ENCODE measurements around the gene ACTL7B.
A peak's percentile ranks its signal among the peaks of the same experiment; 100 is the strongest.

ACTL7B gene

GRCh38 chr9:108867829-108868228 is 12.0 kb upstream of the ACTL7B start:
- no peak for DNase-seq

GRCh38 chr9:108867116-108867515 is 11.3 kb upstream of the ACTL7B start:
- no peak for DNase-seq

- no peak for DNase-seq
These were observed 10.2 kb upstream of the ACTL7B start for GRCh38 chr9:108866001-108866420.

- DNase-seq = no peak
These were observed 9.3 kb upstream of the ACTL7B start for GRCh38 chr9:108865037-108865436.

- no peak for DNase-seq
These were observed 8.7 kb upstream of the ACTL7B start for GRCh38 chr9:108864446-108864845.

GRCh38 chr9:108863891-108864290 is 8.1 kb upstream of the ACTL7B start:
- DNase-seq = no peak

- no peak for DNase-seq
These were observed 6.2 kb upstream of the ACTL7B start, which contains the start of gene ACTL7A for GRCh38 chr9:108861997-108862396. Gene ACTL7A, plus strand, starts transcription at chr9:108862266. Its CDS starts 57 bp downstream, at chr9:108862323.

- DNase-seq = no peak
These were observed 5.7 kb upstream of the ACTL7B start for GRCh38 chr9:108861464-108861863.

GRCh38 chr9:108860764-108861163 is 5.0 kb upstream of the ACTL7B start:
- no peak for DNase-seq

- DNase-seq = no peak
These were observed 4.6 kb upstream of the ACTL7B start for GRCh38 chr9:108860354-108860753.

GRCh38 chr9:108859459-108860114 is 3.8 kb upstream of the ACTL7B start:
- no peak for DNase-seq

GRCh38 chr9:108857572-108857971 is 1.8 kb upstream of the ACTL7B start:
- DNase-seq = no peak

GRCh38 chr9:108855529-108855886 is 278 bp downstream of the ACTL7B start:
- DNase-seq = no peak

- no peak for DNase-seq
These were observed 901 bp downstream of the ACTL7B start for GRCh38 chr9:108854641-108855528.

- no peak for DNase-seq
These were observed 1.7 kb downstream of the ACTL7B start for GRCh38 chr9:108854094-108854493.

GRCh38 chr9:108852079-108852478 is 3.7 kb downstream of the ACTL7B start:
- DNase-seq = no peak

GRCh38 chr9:108851138-108851537 is 4.6 kb downstream of the ACTL7B start:
- DNase-seq = no peak

GRCh38 chr9:108850293-108850897 is 5.4 kb downstream of the ACTL7B start:
- no peak for DNase-seq

- DNase-seq = peak; percentile 9
These were observed 7.5 kb downstream of the ACTL7B start for GRCh38 chr9:108848296-108848695.

- DNase-seq = no peak
These were observed 9.8 kb downstream of the ACTL7B start for GRCh38 chr9:108845947-108846346.

- no peak for DNase-seq
These were observed 10.3 kb downstream of the ACTL7B start for GRCh38 chr9:108845507-108845906.

- DNase-seq = peak; percentile 12
These were observed 10.9 kb downstream of the ACTL7B start for GRCh38 chr9:108844856-108845255.

- no peak for DNase-seq
These were observed 11.4 kb downstream of the ACTL7B start for GRCh38 chr9:108844391-108844790.
